GM12874 (cell line): ENCODE data around the gene USP24.

Experiments used
- CTCF ChIP-seq: IDR thresholded peaks from 2 replicates; pipeline ENCODE4 v1.5.1; 2011; ENCODE audit warnings: low read depth, mild to moderate bottlenecking, control low read depth, low read length, moderate library complexity; ENCODE audit not compliant: insufficient read depth

The USP24 gene

DNA sequence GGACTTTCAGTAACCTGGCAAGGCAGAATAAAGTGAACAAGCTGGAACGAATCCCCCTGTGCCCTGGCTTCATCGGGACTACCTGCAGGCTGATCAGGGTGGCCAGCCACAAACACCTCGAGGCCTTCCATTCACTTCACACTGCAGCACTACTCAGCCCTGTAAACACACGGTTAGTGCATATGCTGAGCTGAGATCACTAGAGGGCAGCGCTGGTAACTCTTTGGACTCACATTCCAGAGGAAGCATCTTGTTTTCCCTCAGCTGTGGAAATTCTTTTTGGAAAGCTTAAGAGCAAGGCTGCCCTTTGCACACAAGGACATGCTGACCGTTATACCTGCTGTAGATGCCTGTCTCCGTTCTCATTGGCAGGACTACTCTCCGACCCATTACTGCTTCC, 143.7 kb downstream of the USP24 start:
- TF ChIP-seq CTCF = no peak

GRCh38 chr1:55070293-55071164, 144.6 kb downstream of the USP24 start:
- TF ChIP-seq CTCF = no peak

GRCh38 chr1:55069280-55069679, 145.9 kb downstream of the USP24 start:
- TF ChIP-seq CTCF = no peak

- no peak for TF ChIP-seq CTCF
Measured at GRCh38 chr1:55068638-55069037, 146.5 kb downstream of the USP24 start.

GRCh38 chr1:55067914-55068313, 147.2 kb downstream of the USP24 start:
- TF ChIP-seq CTCF = no peak

DNA sequence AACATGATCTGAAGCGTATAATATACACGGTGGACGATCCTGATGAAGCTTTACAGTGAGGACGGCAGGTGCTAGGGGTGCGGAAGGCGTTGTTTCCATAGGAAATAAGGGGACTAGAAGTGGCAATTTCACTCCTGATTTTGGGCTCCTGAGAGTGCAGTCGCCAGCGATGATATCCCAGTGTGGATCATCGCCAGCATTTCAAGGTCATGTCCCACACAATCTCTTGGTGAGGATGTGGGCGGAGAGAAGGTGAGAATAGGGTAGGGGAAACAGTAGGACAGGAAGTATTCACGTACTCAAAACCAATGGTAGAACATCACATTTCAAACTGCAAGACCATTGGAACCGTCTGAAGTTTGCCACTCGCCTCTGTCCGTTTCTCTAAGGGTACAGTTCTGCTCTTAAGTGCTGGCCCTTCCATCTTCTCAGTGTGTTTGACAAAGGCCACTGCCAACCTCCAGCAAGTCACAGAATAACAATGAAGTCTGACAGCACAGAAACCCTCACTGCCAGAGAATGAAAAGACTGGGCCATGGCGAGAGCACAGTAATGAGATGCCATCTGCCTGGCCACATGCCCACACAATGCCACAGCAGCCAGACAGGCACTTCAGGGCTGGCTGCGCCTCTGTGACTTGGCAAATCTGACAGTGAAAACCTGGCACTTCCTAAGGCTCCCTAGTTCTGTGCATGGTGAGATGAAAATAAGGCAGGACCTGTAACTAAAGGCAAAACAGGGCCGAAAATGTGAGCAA, 148.0 kb downstream of the USP24 start:
- TF ChIP-seq CTCF = no peak

DNA sequence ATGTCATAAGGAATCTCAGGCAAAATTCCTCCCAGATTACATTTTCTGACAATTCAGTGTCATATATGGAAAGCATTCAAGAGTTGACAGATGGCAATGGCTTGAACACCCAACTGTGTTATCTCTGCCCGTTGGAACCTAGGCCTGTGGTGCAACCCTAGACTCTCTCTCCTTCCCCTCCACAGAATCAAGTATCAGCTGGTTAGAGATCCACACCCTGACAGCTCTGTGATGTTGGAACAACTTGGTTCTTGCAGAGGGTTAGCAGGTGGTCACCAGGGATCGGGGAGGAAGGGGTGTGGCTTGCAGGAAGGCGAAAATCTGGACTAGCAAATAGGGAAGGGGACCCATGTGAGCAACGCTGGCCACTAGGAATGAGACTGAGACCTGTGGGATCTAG, 149.5 kb downstream of the USP24 start:
- TF ChIP-seq CTCF = no peak
